ENCODE measurements around the gene ZNF24.

Gene ZNF24

DNA sequence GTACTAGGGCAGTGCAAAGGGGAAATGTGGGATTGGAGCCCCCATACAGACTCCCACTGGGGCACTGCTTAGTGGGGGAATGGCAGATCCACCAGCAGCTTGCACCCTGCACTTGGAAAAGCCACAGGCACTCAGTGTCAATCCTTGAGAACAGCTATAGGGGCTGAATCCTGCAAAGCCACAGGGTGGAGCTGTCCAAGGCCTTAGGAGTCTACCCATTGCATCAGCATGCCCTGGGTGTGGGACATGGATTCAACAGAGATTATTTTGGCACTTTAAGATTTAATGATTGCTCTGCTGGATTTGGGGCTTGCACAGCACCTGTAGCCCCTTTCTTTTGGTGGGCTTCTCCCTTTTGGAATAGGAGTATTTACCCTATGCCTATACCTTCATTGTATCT lies 8.6 kb upstream of the ZNF24 start:
- no peak for DNase-seq (ENCODE audit: low read depth)

DNA sequence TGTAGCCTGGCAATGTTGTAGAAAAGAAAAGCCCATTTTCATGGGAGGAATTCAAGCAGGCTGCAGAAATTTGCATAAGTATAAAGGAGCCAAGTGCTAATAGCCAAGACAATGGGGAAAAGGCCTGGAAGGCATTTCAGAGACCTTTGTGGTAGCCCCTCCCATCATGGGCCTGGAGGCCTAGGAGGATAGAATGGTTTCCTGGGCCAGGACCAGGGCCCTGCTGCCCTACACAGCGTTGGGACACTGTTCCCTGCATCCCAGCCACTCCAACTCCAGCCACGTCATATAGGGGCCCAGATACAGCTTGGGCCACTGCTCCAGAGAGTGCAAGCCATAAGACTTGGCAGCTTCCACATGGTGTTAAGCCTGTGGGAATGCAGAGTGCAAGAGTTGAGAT lies 8.1 kb upstream of the ZNF24 start:
- no peak for DNase-seq (ENCODE audit: low read depth)

DNA sequence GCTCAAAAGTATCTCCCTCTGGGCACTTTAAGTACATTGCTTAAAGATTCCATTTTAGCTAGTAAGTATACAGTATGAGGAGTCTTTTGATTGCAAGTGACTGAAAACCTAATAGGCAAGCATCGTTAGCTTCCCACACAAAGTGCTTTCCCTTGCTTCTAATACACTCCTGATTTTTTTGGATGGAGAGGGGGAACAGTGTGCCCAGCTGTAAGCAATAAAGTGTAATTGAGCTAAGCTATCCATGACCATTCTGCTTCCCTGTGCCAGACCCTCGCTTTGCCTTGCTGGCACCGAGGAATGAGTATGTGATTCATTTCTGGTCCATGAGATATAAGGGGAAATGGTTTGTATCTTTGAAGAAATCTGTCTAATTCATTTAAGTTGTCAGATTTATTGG lies 3.8 kb upstream of the ZNF24 start:
- no peak for DNase-seq (ENCODE audit: low read depth)

DNA sequence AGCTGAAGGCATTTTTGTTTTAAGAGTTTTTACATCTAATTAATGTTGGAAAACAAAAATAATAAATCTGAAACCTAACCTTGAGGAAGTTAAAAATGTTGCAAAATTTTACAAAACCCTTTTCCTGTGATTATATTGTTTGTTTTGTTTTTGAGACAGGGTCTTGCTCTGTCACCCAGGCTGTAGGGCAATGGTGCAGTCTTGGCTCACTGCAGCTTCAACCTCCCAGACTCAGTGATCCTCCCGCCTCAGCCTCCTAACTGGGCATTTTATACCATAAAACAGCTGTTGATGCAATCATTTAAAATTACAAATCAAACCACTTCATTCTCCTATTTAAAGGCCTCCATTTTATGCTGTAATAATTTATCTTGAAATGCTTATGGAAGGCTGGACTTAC lies 1.7 kb upstream of the ZNF24 start:
- no peak for DNase-seq (ENCODE audit: low read depth)

DNA sequence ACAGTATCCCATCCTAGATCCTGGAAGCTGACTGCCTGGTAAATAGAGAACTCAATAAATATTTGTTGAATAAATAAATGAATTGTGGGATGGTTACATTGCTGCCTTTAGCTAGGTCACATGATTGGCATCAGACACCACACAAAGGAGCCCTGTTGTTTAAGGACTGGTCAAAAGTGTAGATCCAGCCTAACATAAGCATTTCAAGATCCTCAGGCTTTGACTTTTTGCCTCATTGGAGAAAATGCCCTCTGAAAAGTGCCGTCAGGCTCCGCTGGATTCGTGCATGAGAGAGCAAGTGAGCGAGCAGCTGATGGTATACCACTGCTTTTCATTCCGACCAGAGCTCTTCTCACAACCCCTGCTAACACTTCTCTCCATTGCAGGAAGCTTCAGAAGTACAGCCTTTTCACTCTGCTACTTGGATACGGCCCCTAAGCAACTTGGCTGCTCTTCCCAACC lies 1.3 kb upstream of the ZNF24 start:
- no peak for DNase-seq (ENCODE audit: low read depth)

DNA sequence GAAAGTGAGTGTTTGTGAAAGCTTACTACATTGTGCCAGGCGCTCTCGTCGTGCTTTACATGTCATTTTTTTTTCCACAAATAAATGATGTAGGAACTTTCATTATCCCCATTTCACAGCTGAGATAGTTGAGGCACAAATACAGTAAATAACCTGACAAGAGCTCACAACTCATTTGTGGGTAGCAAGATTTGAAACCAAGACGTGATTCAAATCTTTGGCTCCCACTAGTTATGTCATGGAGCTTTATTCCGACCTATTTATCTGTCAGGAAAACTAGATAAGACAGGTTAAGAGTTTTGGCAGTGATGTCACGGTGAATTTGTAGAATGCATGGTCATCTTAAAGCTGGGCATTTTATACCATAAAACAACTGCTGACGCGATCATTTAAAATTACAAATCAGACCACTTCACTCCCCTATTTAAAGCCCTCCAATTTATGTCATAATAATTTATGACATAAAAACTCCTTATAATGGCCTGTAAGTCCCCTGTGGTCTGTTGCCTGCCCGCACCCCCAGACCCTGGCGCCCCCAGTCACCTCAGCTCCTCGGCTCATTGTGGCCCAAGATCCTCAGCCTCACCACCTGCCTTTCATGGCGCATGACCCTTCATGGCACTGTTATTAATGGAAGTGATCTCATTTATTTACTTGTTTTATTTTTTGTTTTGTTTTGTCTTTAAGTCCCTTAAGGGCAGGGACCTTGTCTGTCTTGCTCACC lies 678 bp upstream of the ZNF24 start:
- DNase-seq (ENCODE audit: low read depth): no peak

DNA sequence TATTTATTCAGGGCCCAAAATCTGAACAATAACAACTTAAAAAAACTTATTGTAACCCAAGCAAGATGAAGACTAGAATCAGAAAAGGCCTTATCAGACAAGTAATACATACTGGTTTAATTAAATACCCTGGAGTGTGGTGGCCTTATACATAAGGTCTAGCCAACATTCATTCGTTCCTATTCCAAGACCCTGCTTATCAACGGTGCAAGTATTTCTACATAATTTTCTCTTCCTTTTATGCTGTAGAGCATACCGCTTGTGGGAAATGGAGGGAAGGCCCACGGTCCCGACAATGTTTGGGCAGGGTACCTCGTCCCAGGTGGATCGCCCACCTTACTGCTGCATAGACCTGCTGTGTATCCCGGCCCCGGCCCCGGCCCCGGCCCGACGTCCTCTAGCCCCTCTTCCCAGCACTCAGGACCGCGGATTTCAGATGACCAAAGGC lies 708 bp downstream of the ZNF24 start:
- DNase-seq (ENCODE audit: low read depth): no peak

DNA sequence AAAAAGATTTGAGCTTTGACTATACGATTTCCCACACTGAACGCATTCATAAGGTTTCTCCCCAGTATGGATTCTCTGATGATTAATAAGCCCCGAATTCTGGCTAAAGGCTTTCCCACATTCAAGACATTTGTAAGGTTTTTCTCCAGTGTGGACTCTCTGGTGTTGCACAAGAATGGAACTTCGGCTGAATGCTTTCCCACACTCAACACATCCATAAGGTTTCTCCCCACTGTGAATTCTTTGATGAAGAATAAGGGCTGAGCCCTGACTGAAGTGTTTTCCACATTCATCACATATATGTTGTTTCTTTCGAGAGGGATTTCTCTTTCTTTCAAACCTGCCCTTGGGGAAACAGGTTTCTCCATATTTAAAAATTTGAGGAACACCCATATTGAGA lies 6.9 kb downstream of the ZNF24 start:
- no peak for DNase-seq (ENCODE audit: low read depth)

DNA sequence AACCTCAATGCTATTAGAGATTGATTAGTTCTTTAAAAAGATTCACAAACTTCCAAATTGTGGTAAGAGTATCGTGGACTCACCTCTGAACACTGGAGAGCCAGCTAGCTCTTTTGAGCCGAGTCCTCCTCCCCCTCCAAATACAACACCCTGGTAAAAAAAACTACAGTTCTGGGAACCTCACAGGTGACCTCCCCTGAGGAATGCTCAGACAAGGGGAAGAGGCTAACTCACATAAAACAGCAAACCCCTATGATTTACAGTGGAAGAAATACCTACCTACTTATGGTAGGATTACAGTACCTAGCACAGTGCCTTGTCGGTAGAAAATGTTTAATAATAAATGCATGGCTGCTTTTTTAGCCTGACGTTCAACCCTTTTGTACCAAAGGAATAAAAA lies 8.4 kb downstream of the ZNF24 start:
- no peak for DNase-seq (ENCODE audit: low read depth)

DNA sequence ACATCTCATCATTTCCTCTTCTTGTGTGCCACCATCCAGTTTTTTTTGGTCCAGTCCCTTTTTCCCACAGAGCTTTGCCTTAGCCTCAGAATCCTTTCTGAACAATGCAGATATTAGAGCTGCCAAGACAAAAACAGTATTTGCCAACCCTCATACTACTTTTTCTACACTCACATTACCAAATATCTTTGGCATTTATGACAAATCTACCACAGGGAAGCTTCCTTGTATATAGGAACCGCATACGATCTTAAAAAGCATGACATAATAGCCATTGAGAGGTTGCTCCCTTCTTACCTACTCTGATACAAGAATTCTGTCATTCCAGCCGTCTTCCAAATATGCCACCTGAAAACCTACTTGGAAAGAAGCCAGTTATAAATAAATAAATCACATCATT lies 9.4 kb downstream of the ZNF24 start:
- DNase-seq (ENCODE audit: low read depth): no peak

DNA sequence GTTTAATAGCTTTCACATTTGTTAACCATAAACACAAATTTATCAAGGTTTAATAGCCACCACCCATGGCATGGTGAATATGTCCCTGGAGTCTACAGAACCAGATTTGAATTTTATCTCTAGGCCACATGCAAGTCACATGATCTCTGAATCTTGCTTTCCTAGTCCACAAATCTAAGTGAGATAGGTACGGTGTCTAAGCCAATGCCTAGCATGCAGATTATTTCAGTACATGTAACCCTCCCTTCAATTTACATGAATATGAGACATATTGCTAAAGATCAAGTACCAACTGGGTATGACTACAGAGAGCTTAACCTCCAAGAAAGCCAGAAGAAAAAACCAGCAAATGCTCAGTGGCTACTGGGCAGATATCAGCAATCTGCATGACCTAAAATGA lies 10.0 kb downstream of the ZNF24 start:
- DNase-seq (ENCODE audit: low read depth): no peak

DNA sequence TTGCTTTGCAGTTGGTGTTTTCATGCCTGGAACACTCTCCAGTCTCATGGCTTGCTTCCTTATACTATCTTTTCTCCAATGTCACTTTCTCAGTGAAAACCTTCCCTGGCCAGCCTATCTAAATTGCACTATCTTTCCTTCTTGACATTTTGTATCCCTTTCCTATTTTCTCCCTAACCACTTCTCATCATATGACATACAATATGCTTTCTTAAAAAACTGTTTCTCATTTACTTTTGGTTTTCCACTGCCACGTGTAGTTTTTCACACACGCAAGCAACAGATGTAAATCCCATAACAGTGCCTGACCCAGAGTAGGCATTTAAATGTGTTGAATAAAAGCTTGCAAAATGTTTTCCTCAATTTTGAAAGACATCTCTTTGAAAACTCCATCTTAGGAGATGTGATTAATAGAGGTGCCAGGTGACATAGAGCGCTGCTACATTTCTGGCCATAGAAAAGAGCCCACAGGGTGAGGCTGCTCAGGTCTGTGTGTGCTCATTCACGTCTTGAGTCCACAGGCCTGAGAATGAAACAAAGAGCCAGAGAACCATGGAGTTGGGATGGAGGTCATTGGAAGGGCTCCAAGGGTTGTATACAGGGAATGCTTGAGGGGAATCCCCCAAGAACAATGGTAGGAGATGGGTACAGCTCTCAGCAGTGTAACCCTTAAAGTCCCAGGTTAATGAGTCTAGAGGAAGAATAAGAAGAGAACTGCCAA lies 12.7 kb downstream of the ZNF24 start:
- DNase-seq (ENCODE audit: low read depth): no peak

DNA sequence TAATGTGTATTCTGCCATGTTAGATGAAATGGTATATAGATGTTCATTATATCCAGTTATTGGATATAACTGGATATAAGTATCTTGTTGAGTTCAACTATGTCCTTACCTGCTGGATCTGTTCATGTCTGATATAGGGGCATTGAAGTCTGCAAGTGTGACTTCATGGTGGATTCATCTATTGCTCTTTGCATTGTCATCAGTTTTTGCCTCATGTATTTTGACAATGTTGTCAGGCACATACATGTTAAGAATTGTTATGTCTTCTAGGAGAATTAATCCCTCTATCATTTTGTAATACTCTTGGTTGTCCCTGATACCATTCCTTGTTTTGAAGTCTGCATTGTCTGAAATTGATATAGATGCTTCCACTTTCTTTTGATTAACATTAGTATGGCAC lies 15.4 kb downstream of the ZNF24 start:
- no peak for DNase-seq (ENCODE audit: low read depth)

DNA sequence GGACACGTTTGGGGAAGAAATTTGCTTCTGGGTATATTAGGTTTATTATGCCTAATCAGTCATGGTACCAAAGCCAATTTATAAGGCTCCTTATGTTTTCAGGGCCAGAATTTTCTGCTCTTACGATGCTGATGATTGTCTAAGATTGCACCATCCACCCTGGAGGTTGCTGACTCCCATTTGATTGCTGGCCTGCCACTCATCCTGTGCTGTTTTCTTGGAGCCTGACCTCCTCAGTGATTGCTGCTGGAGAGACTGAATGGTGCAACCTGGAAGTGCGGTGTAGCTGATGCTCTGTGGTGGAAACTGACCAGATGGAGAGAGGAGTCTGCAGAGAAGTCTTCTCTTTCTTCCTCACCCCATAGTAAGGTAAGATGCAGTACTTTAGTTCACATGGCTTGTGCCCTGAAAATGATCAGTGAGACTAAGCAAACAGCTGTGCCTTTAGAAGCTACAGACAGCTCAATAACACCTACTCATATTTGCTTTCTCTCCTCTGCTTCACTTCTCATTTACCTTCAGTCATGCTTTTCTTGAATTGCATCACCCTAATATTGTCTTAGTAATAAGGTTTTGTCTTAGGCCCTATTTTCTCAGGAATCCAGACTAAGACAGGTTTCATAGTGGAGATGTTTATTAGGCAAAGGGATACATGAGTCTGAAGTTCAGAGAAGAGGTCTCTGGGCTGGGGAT lies 17.4 kb downstream of the ZNF24 start:
- no peak for DNase-seq (ENCODE audit: low read depth)

DNA sequence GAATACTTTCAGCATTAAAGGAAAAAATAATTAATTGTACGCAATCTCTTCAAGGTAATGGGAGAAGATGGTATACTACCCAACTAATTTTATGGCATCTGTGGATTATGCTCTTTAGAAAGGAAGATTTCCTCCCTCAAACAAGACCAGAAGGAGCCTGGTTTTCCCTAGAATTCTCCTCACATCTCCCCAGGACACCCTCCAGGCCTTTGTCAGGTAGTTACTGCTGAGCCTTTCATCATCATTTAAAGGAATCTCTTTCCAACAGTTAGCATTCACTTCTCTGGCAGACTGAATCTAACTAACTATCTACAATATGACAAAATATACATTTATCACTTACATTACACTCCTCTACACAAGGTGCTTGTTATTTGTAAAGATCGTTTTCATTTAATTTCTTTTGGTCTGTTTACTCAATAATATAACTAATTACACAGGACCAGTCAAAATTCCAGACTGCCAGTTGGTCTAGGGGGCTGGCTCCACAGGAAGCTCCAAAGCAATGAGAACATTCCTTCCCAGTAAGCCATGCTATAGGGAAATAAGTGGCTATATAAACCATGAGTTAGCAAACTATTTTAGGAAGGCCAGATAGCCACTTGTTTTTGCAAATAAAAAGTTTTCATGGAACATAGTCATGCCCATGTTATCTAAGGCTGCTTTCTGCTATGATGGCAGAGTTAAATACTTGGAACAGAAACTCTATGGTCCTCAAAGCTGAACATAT lies 19.1 kb downstream of the ZNF24 start:
- no peak for DNase-seq (ENCODE audit: low read depth)

DNA sequence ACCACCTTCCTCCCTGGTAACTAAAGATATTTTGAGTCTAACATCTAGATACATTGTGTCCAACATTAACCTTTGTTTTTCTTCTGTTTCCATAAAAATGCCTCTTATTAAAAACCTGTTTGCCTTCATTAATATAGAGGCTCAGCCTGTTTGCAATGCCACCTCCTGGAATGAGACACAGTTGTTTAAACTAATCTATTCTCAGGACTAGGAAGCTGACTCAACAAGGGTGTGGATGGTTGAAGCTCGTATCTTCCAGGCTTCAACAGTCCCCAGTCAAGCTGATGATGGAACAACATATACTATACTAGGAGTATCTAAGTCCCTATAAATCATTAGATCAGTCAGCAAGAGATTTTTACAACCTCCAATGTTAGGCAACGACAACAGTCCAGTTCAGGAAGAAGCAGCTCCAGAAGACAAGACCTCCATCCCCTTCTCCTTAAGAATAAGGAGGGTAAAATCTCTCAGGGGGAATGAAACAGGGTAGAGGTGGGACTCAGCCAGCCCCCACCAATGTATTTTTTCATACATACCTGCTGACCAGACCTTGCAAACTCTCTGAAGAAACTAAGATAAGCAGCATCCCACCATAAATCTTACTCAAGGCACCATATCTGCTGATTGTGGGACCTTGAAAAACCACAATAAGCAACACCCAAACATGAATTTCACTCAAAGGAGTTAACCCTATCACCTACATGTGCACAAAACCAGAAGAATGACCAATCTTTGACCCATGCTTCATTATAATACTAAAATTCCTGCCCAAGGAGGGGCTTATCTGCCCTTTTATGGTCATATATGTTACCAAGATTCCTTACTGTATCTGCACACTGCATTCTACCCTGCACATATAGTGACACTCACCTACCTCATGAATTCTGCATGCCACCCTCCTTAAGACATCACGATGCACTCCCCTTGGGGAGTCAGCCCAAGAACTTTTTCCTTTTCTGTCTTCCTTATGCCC lies 21.4 kb downstream of the ZNF24 start:
- DNase-seq (ENCODE audit: low read depth): no peak

DNA sequence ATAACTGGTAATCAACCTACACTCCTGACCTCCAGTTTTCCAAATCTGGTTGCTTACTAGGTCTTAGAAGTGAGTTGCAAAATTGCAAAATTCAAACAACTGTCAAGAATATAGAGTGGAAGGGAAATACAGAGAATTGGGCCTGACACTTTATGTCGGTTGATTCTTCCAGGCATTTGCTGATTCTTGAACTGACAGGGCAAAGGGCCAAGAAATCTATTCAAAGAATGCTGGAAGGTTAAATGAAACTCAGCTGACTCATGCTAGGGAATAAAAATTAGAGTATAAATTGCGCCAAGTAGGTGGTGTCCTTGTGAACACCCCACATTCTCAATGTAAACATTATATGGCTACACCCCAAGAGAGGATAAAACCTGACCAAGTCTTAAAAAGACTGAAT lies 32.7 kb downstream of the ZNF24 start:
- no peak for DNase-seq (ENCODE audit: low read depth)

DNA sequence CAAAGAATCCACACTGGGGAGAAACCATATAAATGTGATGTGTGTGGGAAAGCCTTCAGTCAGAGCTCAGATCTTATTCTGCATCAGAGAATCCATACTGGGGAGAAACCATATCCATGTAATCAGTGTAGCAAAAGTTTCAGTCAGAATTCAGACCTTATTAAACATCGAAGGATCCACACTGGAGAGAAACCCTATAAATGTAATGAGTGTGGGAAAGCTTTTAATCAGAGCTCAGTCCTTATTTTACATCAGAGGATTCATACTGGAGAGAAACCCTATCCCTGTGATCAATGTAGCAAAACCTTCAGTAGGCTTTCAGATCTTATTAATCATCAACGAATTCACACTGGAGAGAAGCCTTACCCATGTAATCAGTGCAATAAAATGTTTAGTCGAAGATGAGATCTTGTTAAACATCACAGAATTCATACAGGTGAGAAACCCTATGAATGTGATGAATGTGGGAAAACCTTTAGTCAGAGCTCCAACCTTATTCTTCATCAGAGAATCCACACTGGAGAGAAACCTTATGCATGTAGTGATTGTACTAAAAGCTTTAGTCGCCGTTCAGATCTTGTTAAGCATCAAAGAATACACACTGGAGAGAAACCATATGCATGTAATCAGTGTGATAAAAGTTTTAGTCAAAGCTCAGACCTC lies 37.5 kb downstream of the ZNF24 start:
- no peak for DNase-seq (ENCODE audit: low read depth)

DNA sequence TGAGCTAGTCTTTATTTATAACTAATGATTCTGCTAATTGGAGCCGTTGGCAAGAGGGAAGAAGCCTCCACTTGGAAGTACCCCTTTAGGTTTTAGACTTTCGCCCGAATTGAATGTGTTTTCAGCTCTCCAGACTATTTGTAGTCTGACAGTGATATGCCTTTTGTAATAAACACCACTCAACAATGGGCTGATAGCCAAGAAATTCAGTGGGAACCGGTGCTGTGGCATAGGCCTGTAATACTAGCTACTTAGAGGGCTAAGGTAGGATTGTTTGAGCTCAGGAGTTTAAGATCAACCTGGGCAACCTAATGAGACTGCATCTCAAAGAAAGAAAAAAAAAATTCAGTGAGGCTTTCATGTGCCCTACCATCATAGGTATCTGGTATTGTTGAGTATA lies 40.6 kb downstream of the ZNF24 start:
- no peak for DNase-seq (ENCODE audit: low read depth)

DNA sequence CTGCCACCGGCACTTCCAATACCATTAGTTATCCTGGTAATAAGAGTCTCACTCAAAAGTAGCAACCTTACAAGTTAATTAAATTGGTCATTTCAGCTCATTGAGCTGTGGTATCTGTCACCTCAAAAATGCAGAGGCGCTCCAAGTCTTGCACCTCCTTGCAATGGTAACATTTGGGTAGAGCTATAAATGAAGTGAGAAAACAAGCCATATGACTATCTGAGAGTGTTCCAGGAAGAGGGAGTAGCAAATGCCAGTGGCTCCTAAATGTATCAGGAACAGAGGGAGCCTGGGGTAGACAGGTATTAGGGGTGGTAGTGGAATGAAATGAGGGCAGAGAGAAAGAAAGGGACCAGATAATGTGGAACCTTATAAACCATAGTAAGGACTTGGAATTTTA lies 48.2 kb downstream of the ZNF24 start:
- DNase-seq (ENCODE audit: low read depth): no peak

DNA sequence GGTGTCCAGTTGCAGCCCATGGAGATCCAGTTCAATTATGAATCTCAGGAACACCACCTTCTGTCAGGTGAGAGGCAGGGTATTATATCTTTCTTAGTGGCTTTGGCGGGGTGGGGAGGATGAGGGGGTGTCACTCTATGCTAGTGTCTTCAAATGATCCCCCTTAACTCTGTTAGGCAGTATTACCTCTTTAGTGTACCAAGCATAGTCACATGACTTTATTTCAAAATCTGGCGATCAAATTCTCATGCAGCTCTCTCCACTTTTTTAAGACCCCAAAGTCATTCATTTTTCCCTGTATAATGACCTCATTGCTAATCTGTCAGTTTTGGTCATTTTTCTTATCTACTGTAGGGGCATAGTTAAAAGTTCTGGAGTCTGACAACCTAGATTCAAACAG lies 53.1 kb downstream of the ZNF24 start:
- no peak for DNase-seq (ENCODE audit: low read depth)
